OCI-LY3 (cell line): ENCODE data around the gene SETDB1.

Source experiments
- CTCF ChIP-seq: fragments of 200-600, 300-600 bp; sonication (generic); IDR thresholded peaks from 2 replicates; pipeline ENCODE4 v1.5.1; 2014; ENCODE audit warnings: antibody characterized with exemption, low read length, low read depth
- EZH2phosphoT487 ChIP-seq: fragments of 200-600 bp; shearing (Covaris generic); IDR thresholded peaks from 2 replicates; pipeline ENCODE4 v1.6.1; 2018; ENCODE audit warnings: antibody characterized with exemption, mixed run types, low read depth

GRCh38 chr1:150969626-150970025 is 43.5 kb downstream of the SETDB1 start:
- TF ChIP-seq CTCF (no peak), EZH2phosphoT487 (no peak)
